Effector memory CD4-positive, alpha-beta T cell (primary cell): Measurements from ENCODE around the gene WDR27.

Experiments
- DNase-seq, 3 donors: peaks; one replicate each; pipeline ENCODE4 v3.0.0-alpha.2; 2020
- H3K27ac ChIP-seq: 2 replicates; pipeline ENCODE4 v1.7.0; 2013; ENCODE audit warnings: mild to moderate bottlenecking, low read length, moderate library complexity; ENCODE audit not compliant: insufficient read depth, poor library complexity, severe bottlenecking
- H3K27me3 ChIP-seq: replicated peaks from 2 replicates; pipeline ENCODE4 v1.7.0; 2013; ENCODE audit warnings: mild to moderate bottlenecking, low read length; ENCODE audit not compliant: insufficient read depth, control insufficient read depth, poor library complexity, severe bottlenecking
- H3K36me3 ChIP-seq: 2 replicates; pipeline ENCODE4 v1.7.0; 2013; ENCODE audit warnings: mild to moderate bottlenecking, low read length, moderate library complexity; ENCODE audit not compliant: control insufficient read depth, insufficient read depth
- H3K4me1 ChIP-seq: 2 replicates; pipeline ENCODE4 v1.7.0; 2013; ENCODE audit warnings: low read length, mild to moderate bottlenecking; ENCODE audit not compliant: control insufficient read depth, insufficient read depth, poor library complexity, severe bottlenecking
- H3K4me3 ChIP-seq: 2 replicates; pipeline ENCODE4 v1.7.0; 2013; ENCODE audit warnings: low read length, low read depth, mild to moderate bottlenecking; ENCODE audit not compliant: insufficient read depth, poor library complexity, severe bottlenecking
- H3K9me3 ChIP-seq: 2 replicates; pipeline ENCODE4 v1.7.0; 2013; ENCODE audit warnings: mild to moderate bottlenecking, low read length, moderate library complexity; ENCODE audit not compliant: control insufficient read depth
- total RNA-seq, 3 donors: gene quantifications; one replicate each; lab custom pipeline; 2026; lab: John Stamatoyannopoulos, UW

Gene WDR27
- 15.7 to 30.4 (median 21.8) reads per million in 3 donors for total RNA-seq

- H3K27ac ChIP-seq: peak within 1 kb of the TSS; percentile 94
- peak; percentile 94 to 95 (median 94) for DNase-seq
- H3K9me3 ChIP-seq: no peaks in the 10 kb centered on the region
- H3K36me3 ChIP-seq: peaks cover 9% of the 10 kb centered on the region
- peak within 1 kb of the TSS; percentile 86 for H3K4me3 ChIP-seq
- H3K4me1 ChIP-seq: peaks cover 33% of the 10 kb centered on the region
- H3K27me3 ChIP-seq: no peaks in the 10 kb centered on the region
Measured at GRCh38 chr6:169701954-169702839, at the start of gene WDR27, which contains the start of gene C6orf120. Gene WDR27, minus strand, starts transcription at chr6:169702029. Its CDS starts 13,024 bp downstream, at chr6:169689005. Gene C6orf120, plus strand, starts transcription at chr6:169702126. Its CDS starts 334 bp downstream, at chr6:169702460.

GRCh38 chr6:169746556-169746955 is 44.7 kb upstream of the WDR27 start:
- Histone ChIP-seq H3K4me1 (peaks cover 8% of the 10 kb centered on the region), H3K9me3 (no peaks in the 10 kb centered on the region), H3K27me3 (no peaks in the 10 kb centered on the region), H3K4me3 (no peak overlapping the region), H3K27ac (no peak overlapping the region), H3K36me3 (no peaks in the 10 kb centered on the region)
- DNase-seq: no peak

- H3K27me3 ChIP-seq: no peaks in the 10 kb centered on the region
- peaks cover 5% of the 10 kb centered on the region for H3K4me1 ChIP-seq
- H3K36me3 ChIP-seq: no peaks in the 10 kb centered on the region
- H3K27ac ChIP-seq: no peak overlapping the region
- H3K4me3 ChIP-seq: no peak overlapping the region
- no peaks in the 10 kb centered on the region for H3K9me3 ChIP-seq
- DNase-seq: no peak
Measured at GRCh38 chr6:169745405-169745804, 43.6 kb upstream of the WDR27 start.

GRCh38 chr6:169741344-169741743 is 39.5 kb upstream of the WDR27 start:
- Histone ChIP-seq H3K27me3 (no peaks in the 10 kb centered on the region), H3K27ac (no peak overlapping the region), H3K4me1 (no peaks in the 10 kb centered on the region), H3K4me3 (no peak overlapping the region), H3K9me3 (no peaks in the 10 kb centered on the region), H3K36me3 (no peaks in the 10 kb centered on the region)
- DNase-seq: no peak

GRCh38 chr6:169738976-169739529 is 37.2 kb upstream of the WDR27 start:
- Histone ChIP-seq H3K4me1 (no peaks in the 10 kb centered on the region), H3K9me3 (no peaks in the 10 kb centered on the region), H3K36me3 (no peaks in the 10 kb centered on the region), H3K4me3 (no peak overlapping the region), H3K27ac (no peak overlapping the region), H3K27me3 (no peaks in the 10 kb centered on the region)
- no peak for DNase-seq

- DNase-seq: no peak
Measured at GRCh38 chr6:169738204-169738975, 36.6 kb upstream of the WDR27 start.

GRCh38 chr6:169729961-169730360 is 28.1 kb upstream of the WDR27 start:
- no peak for DNase-seq
- no peaks in the 10 kb centered on the region for H3K36me3 ChIP-seq
- H3K4me1 ChIP-seq: no peaks in the 10 kb centered on the region
- no peaks in the 10 kb centered on the region for H3K9me3 ChIP-seq
- H3K27me3 ChIP-seq: no peaks in the 10 kb centered on the region
- no peak overlapping the region for H3K4me3 ChIP-seq
- H3K27ac ChIP-seq: no peak overlapping the region

More at GRCh38 chr6:169738204-169738975, 36.6 kb upstream of the WDR27 start:
- no peaks in the 10 kb centered on the region for H3K27me3 ChIP-seq
- no peaks in the 10 kb centered on the region for H3K4me1 ChIP-seq
- no peaks in the 10 kb centered on the region for H3K36me3 ChIP-seq
- H3K4me3 ChIP-seq: no peak overlapping the region
- H3K27ac ChIP-seq: no peak overlapping the region
- no peaks in the 10 kb centered on the region for H3K9me3 ChIP-seq

GRCh38 chr6:169726963-169727362 is 25.1 kb upstream of the WDR27 start:
- Histone ChIP-seq H3K27ac (no peak overlapping the region), H3K4me3 (no peak overlapping the region), H3K36me3 (no peaks in the 10 kb centered on the region), H3K9me3 (no peaks in the 10 kb centered on the region), H3K27me3 (no peaks in the 10 kb centered on the region), H3K4me1 (peaks cover 3% of the 10 kb centered on the region)
- DNase-seq: no peak

- Histone ChIP-seq H3K27me3 (no peaks in the 10 kb centered on the region), H3K4me1 (peaks cover 11% of the 10 kb centered on the region), H3K36me3 (no peaks in the 10 kb centered on the region), H3K27ac (no peak overlapping the region), H3K9me3 (no peaks in the 10 kb centered on the region), H3K4me3 (no peak overlapping the region)
- no peak for DNase-seq
Measured at GRCh38 chr6:169726049-169726400, 24.2 kb upstream of the WDR27 start.
